Measurements from ENCODE around the gene RFXANK.

GRCh38 chr19:19213426-19214158 lies 21.5 kb downstream of the RFXANK start:
- no peak for TF ChIP-seq CTCF (IDR thresholded peaks at IDR 0.05)
- no peak for TF ChIP-seq POLR2A (IDR thresholded peaks at IDR 0.05)
